Spinal cord (tissue), 10 donors: ENCODE data around the gene ZC3H18. TPM values are rescaled to one million over a fixed set of nuclear protein-coding genes. Genes with fewer than 3 reads are reported as not detected.

ENCODE experiments used
- DNase-seq, 6 donors: peaks; one replicate each; pipeline versions ENCODE4 v3.0.0 to v3.0.0-alpha.2; 2013 to 2015; ENCODE audit warnings: low spot score in 6 of 6, low read depth in 4 of 6
- H3K27ac ChIP-seq: one replicate; pipeline ENCODE4 v1.5.1; 2013; ENCODE audit warnings: low read depth, low read length, control low read depth
- H3K27me3 ChIP-seq: one replicate; pipeline ENCODE4 v1.6.1; 2013; ENCODE audit warnings: low read length; ENCODE audit not compliant: control insufficient read depth, insufficient read depth
- H3K36me3 ChIP-seq: one replicate; pipeline ENCODE4 v1.6.1; 2013; ENCODE audit warnings: low read length; ENCODE audit not compliant: control insufficient read depth, insufficient read depth
- H3K4me1 ChIP-seq: one replicate; pipeline ENCODE4 v1.6.1; 2013; ENCODE audit warnings: low read length; ENCODE audit not compliant: control insufficient read depth, insufficient read depth
- H3K4me3 ChIP-seq: one replicate; pipeline ENCODE4 v1.5.1; 2013; ENCODE audit warnings: low read depth, low read length, control low read depth
- H3K9me3 ChIP-seq: one replicate; pipeline ENCODE4 v1.6.1; 2013; ENCODE audit warnings: low read length; ENCODE audit not compliant: control insufficient read depth, insufficient read depth
- WGBS: methylation state at CpG from one replicate; pipeline ENCODE4 v1.1.5; 2013; ENCODE audit warnings: missing lambda C conversion rate; ENCODE audit not compliant: insufficient coverage; 5-methylcytosine and 5-hydroxymethylcytosine counted together
- polyA plus RNA-seq, 2 donors: library from polyadenylated mRNA; unstranded; fragments of 120-200 nt; gene quantifications; one replicate each; pipeline ENCODE4 v1.2.1, GENCODE V29; 2013; ENCODE audit not compliant: insufficient read length in 2 of 2
- total RNA-seq, 2 donors: library from RNA; depleted of rRNA in 1 of 2; stranded (reverse); fragments of 120-200 nt in 1 of 2; fragments of >200 nt in 1 of 2; gene quantifications; one replicate each; pipeline versions ENCODE4 v1.2.3 to v1.2.4, GENCODE V29; 2013 to 2014
- donor health status: healthy.

ZC3H18 gene
- total and polyA plus RNA-seq, 4 donors = 9.1 to 46.4 (median 28.5) TPM

DNA sequence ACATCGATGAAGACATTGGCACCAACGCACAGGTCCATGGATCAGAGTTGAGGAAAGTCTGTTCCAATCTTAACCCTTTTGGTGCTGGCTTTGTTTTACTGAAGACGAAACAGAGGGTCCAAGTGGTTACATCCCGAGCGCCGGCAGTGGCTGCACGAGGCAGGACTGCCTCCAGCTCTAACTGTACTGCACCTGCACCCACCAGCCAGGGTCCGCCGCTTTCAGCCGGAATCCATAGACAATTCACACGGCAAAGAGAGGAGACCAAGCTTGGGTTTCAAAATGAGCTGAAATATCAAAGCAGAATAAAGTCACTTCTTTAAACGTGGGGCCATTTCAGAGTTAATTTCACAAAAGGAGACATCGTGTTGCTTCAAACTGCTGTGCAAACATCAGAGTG, 21.2 kb upstream of the ZC3H18 start:
- Histone ChIP-seq H3K9me3 (no peaks in the 10 kb centered on the region), H3K4me3 (no peak overlapping the region), H3K4me1 (peaks cover 4% of the 10 kb centered on the region), H3K27ac (no peak overlapping the region), H3K36me3 (no peaks in the 10 kb centered on the region), H3K27me3 (peaks cover 9% of the 10 kb centered on the region)
- 67% methylated on average over 12 of the region's 13 CpGs for WGBS
- DNase-seq = no peak

DNA sequence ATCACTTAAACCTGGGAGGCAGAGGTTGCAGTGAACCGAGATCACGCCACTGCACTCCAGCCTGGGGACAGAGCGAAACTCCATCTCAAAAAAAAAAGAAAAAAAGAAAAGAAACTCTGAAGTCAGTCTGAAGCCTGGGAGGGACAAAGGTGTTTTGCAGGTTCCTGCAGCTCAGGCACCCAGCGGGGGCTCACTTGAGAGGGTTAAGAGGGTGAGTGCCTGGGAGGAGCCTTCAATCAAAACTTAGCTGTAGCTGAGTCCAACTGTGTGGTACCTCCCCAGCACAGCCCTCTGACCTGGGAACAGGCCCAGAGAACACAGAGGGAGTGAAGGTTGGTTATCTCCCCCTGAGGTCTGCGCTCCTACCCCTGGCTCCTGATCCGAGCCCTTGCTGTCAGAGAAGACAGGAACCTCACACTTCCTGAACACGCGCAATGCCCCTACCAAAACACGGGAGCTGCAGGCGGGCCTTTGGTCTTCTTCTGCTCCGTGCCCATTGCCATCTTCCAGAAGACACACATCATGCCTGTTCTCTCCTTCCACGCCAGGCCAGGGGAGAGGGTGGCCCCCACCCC, 20.4 kb upstream of the ZC3H18 start:
- Histone ChIP-seq H3K36me3 (no peaks in the 10 kb centered on the region), H3K9me3 (no peaks in the 10 kb centered on the region), H3K4me1 (peaks cover 8% of the 10 kb centered on the region), H3K27ac (no peak overlapping the region), H3K27me3 (peaks cover 11% of the 10 kb centered on the region), H3K4me3 (no peak overlapping the region)
- 56% methylated on average over 9 of the region's 12 CpGs for WGBS
- no peak for DNase-seq

DNA sequence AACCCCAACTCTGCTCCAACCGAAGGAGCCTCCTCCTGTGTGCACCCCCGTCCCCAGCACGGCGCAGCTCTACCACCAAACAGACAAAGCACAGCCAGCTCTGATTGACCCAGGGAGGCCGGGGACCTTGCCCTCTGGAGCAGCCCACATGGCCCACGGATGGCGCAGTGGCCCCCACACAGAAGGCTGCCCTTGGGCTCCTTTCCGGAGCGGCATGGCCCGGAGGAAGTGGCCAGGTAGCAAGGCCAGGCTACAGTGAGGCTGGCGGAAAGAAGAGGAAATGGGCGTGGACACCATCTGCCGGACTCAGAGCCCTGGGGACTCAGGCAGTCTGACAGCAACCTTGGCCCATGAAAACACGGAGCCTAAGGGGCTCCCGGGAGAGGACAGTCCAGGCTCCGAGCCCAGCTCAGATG, 19.9 kb upstream of the ZC3H18 start:
- 60% methylated on average over 15 of the region's 16 CpGs for WGBS
- Histone ChIP-seq H3K4me1 (peaks cover 8% of the 10 kb centered on the region), H3K4me3 (no peak overlapping the region), H3K36me3 (no peaks in the 10 kb centered on the region), H3K9me3 (no peaks in the 10 kb centered on the region), H3K27me3 (peaks cover 12% of the 10 kb centered on the region), H3K27ac (no peak overlapping the region)
- DNase-seq = no peak

DNA sequence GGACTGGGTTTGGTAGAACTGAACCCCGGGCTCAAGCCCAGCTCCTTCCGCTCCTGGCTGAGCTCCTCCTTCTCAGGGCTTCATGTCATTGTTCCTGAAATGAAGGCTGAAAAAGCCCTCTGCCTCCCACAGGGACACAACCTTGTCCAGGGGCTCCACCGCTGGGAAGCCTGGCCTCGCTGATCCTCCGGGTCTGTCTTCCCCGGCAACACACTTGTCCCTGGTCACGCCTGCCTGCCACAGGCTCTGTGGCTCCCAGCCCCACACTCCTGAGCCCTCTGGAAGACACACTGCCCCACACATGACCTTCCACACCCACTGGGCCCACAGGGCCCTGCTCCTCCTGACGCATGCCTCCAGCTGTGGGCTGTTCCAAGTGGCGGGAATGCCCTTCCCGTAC, 18.0 kb upstream of the ZC3H18 start:
- H3K36me3 ChIP-seq = no peaks in the 10 kb centered on the region
- DNase-seq = no peak
- peaks cover 8% of the 10 kb centered on the region for H3K27me3 ChIP-seq
- no peak overlapping the region for H3K4me3 ChIP-seq
- WGBS = 68% methylated on average over 10 of the region's 10 CpGs
- peaks cover 2% of the 10 kb centered on the region for H3K9me3 ChIP-seq
- no peak overlapping the region for H3K27ac ChIP-seq
- H3K4me1 ChIP-seq = peaks cover 8% of the 10 kb centered on the region

DNA sequence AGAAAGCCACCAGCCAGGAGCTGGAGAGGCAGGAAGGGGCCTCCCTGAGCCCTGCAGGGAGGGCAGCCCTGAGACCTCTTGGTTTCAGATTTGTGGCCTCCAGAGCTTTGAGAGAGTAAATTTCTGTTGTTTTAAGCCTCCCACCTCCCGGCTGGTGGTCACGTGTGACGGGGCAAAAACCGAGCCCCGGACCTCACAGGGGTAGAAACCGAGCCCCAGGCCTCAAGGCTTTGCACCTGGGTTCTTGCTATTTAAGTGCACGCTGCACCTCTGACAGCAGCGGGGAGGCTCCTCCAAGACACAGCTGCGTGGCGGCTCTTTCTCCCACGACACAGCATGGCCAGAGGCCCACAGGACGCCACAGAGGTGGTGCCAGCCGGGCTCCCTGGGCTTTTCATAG, 17.4 kb upstream of the ZC3H18 start:
- Histone ChIP-seq H3K4me1 (peaks cover 8% of the 10 kb centered on the region), H3K36me3 (no peaks in the 10 kb centered on the region), H3K27ac (no peak overlapping the region), H3K4me3 (no peak overlapping the region), H3K9me3 (peaks cover 2% of the 10 kb centered on the region), H3K27me3 (peaks cover 8% of the 10 kb centered on the region)
- WGBS = 62% methylated on average over 12 of the region's 13 CpGs
- DNase-seq = no peak

DNA sequence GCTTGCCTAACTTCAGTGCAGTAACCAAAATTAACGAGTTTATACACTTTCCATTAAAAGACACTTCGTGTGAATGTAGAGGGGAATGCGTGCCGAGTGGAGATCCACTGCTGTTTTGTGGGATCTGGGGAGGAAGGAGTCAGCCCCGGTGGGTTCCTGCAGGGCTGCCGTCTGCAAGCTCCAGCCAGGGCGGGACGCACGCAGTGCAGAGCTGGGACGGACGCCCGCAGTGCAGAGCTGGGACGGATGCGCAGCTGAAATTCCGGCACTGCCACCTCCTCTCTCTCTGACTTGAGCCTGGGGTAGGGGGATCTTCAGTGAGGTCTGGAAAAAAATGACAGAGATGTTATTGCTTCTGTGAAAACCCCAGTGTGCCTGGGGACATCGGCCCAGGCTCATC, 16.5 kb upstream of the ZC3H18 start:
- H3K27me3 ChIP-seq = peaks cover 5% of the 10 kb centered on the region
- WGBS = 54% methylated on average over 9 of the region's 16 CpGs
- no peak overlapping the region for H3K27ac ChIP-seq
- no peaks in the 10 kb centered on the region for H3K36me3 ChIP-seq
- DNase-seq = no peak
- H3K4me3 ChIP-seq = no peak overlapping the region
- peaks cover 2% of the 10 kb centered on the region for H3K9me3 ChIP-seq
- peaks cover 11% of the 10 kb centered on the region for H3K4me1 ChIP-seq

DNA sequence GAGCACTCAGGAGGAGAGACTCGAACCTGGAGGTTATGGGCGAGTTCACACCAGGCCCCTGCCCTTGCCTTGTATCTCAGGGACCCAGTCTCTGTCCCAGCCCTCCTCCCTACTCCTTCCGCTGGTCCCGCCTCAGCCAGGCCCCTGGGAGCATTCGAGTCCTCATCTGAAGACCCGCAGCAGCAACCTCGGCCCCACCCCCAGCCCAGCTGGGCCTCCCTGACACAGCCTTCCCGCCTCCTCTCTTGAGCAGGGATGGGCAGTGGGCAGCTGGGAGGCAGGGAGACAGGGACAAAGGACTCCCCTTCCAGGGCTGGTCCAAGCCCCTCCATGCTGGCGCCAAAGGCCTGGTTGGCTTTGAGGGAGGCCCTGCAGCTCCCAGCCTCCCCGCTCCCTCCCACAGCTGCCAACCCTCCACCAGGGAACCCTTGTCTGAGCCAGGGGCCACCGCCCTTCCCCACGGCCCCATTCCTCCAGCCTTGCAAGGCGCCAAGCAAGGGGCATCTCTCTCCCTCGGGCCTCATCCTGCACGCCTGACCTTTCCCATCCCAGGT, 15.4 kb upstream of the ZC3H18 start:
- peaks cover 5% of the 10 kb centered on the region for H3K27me3 ChIP-seq
- no peak overlapping the region for H3K4me3 ChIP-seq
- no peaks in the 10 kb centered on the region for H3K36me3 ChIP-seq
- 70% methylated on average over 11 of the region's 15 CpGs for WGBS
- peaks cover 17% of the 10 kb centered on the region for H3K4me1 ChIP-seq
- peaks cover 2% of the 10 kb centered on the region for H3K9me3 ChIP-seq
- H3K27ac ChIP-seq = no peak overlapping the region
- no peak for DNase-seq

DNA sequence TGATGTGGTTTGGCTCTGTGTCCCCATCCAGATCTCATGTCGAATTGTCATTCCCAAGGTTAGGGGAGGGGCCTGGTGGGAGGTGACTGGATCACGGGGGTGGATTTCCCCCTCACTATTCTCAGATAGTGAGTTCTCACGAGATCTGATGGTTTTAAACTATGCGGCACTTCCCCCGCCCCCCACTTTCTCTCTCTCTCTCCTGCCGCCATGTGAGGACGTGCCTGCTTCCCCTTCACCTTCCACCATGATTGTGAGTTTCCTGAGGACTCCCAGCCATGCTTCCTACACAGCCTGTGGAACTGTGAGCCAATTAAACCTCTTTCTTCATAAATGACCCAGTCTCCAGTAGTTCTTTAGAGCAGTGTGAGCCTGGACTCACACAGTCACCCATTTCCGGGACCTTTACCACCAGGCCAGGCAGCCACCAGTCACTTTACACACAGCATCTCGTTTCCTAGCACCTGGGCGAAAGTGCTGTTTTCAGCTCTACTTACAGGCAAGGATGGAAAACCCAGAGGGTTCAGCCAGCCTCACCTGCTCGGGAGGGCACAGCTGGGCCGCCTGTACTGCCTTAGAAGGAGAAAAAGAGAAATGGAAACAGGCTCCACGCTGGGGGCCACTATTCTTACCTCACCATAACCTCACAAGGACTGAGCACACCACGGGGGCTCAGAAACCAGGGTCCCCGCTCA, 13.8 kb upstream of the ZC3H18 start:
- 76% methylated on average over 11 of the region's 15 CpGs for WGBS
- peaks cover 5% of the 10 kb centered on the region for H3K27me3 ChIP-seq
- H3K4me1 ChIP-seq = peaks cover 17% of the 10 kb centered on the region
- no peak overlapping the region for H3K4me3 ChIP-seq
- no peak overlapping the region for H3K27ac ChIP-seq
- H3K36me3 ChIP-seq = no peaks in the 10 kb centered on the region
- peaks cover 2% of the 10 kb centered on the region for H3K9me3 ChIP-seq
- no peak for DNase-seq

DNA sequence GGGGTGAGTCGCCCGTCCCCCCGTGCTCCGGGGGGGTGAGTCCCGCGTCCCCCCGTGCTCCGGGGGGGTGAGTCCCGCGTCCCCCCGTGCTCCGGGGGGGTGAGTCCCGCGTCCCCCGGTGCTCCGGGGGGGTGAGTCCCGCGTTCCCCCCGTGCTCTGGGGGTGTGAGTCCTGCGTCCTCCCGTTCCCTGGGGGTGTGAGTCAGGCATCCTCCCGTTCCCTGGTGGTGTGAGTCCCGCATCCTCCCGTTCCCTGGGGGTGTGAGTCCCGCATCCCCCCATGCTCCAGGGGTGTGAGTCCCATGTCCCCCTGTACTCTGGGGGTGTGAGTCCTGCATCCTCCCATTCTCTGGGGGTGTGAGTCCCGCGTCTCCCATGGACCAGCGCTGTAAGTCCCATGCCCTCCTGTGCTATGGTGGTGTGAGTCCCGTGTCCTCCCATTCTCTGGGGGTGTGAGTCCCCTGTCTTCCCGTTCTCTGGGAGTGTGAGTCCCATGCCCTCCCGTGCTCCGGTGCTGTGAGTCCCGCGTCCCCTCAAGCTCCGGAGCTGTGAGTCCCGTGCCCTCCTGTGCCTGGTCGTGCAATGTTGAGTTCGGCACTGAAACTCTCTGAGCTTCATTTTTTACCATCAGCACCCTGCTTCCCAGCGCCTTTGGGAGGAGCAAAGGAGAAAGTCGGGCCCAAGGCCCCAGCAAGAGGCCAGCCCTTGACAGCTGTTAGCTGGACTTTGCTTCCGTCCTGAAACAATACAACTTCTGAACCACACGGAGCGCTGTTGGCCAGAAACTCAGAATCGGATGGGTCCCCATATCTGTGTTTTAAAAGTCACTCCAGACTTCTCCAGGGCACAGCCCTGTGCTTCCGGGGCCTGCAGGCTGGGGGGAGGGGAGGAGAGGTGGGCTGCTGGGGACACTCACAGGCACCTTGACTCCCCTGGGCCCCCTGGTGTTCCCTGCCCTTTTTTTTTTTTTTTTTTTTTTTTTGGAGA, 11.5 kb upstream of the ZC3H18 start:
- Histone ChIP-seq H3K4me1 (peaks cover 23% of the 10 kb centered on the region), H3K27me3 (peaks cover 3% of the 10 kb centered on the region), H3K36me3 (no peaks in the 10 kb centered on the region), H3K4me3 (no peak overlapping the region), H3K9me3 (peaks cover 2% of the 10 kb centered on the region), H3K27ac (no peak overlapping the region)
- 35% methylated on average over 15 of the region's 45 CpGs for WGBS
- DNase-seq = peak in 5 of 6 donors; percentile 33 to 78 (median 43)
